GM21360 (cell line): ENCODE results near the gene PBX1.

Experiments
- ATAC-seq: cut with Tn5 transposase; IDR thresholded peaks from one replicate; pipeline ENCODE4 v1.9.1; 2021; ENCODE audit warnings: mild to moderate bottlenecking, moderate library complexity; ENCODE audit not compliant: unreplicated experiment

PBX1 gene

GRCh38 chr1:164895026-164895912 is 336.3 kb downstream of the PBX1 start:
- no peak for ATAC-seq

GRCh38 chr1:164901031-164901430 is 342.0 kb downstream of the PBX1 start:
- no peak for ATAC-seq
